Tongue (tissue), 2 donors: ENCODE data around the gene PPIF. TPM values are rescaled to one million over a fixed set of nuclear protein-coding genes. Genes with fewer than 3 reads are reported as not detected.
"Not testable (repeated sequence)": the region's sequence is repeated elsewhere in the genome, so short reads cannot be mapped to it uniquely, and the experiment has no call there.

Experiments
- DNase-seq: peaks from one replicate; pipeline ENCODE4 v3.0.0-alpha.2; 2015
- total RNA-seq: library from RNA; depleted of rRNA; stranded (reverse); fragments of >200 nt; gene quantifications from one replicate; pipeline ENCODE4 v1.2.3, GENCODE V29; 2014

The PPIF gene
- total RNA-seq, 1 donor from 2014 or later, result 26.6 TPM

GRCh38 chr10:79331709-79332108 lies 15.6 kb upstream of the PPIF start:
- DNase-seq, result peak; percentile 45

- not testable (repeated sequence) for DNase-seq
These were observed 14.5 kb upstream of the PPIF start for GRCh38 chr10:79332610-79333315.

- no peak for DNase-seq
These were observed 13.8 kb upstream of the PPIF start for GRCh38 chr10:79333513-79333912.

GRCh38 chr10:79334573-79334972 lies 12.7 kb upstream of the PPIF start:
- DNase-seq, result no peak

- peak; percentile 49 for DNase-seq
These were observed 12.2 kb upstream of the PPIF start for GRCh38 chr10:79335094-79335469.

GRCh38 chr10:79335470-79336235 lies 11.6 kb upstream of the PPIF start:
- DNase-seq, result peak; percentile 35

GRCh38 chr10:79336276-79336675 lies 11.0 kb upstream of the PPIF start:
- DNase-seq, result no peak

- no peak for DNase-seq
These were observed 10.5 kb upstream of the PPIF start for GRCh38 chr10:79336739-79337138.

- DNase-seq, result not testable (repeated sequence)
These were observed 9.3 kb upstream of the PPIF start for GRCh38 chr10:79337783-79338469.

GRCh38 chr10:79339266-79339665 lies 8.0 kb upstream of the PPIF start:
- no peak for DNase-seq

- no peak for DNase-seq
These were observed 6.5 kb upstream of the PPIF start for GRCh38 chr10:79340646-79341244.

- no peak for DNase-seq
These were observed 4.9 kb upstream of the PPIF start for GRCh38 chr10:79342295-79342761.

GRCh38 chr10:79342811-79343561 lies 4.3 kb upstream of the PPIF start:
- DNase-seq, result no peak

- DNase-seq, result no peak
These were observed 2.6 kb upstream of the PPIF start for GRCh38 chr10:79344502-79345195.

- no peak for DNase-seq
These were observed 1.8 kb upstream of the PPIF start for GRCh38 chr10:79345241-79346011.

- no peak for DNase-seq
These were observed 1.3 kb upstream of the PPIF start for GRCh38 chr10:79346012-79346340.

GRCh38 chr10:79346388-79347225 lies 662 bp upstream of the PPIF start:
- DNase-seq, result no peak

- peak; percentile 61 for DNase-seq
These were observed 798 bp downstream of the PPIF start for GRCh38 chr10:79347894-79348639.

- DNase-seq, result no peak
These were observed 1.3 kb downstream of the PPIF start for GRCh38 chr10:79348640-79348988.
